HG02973 (cell line): ENCODE data around the gene LIPC.

Source experiments
- ATAC-seq: cut with Tn5 transposase; IDR thresholded peaks from one replicate; pipeline ENCODE4 v1.9.1; 2021; ENCODE audit warnings: moderate library complexity; ENCODE audit not compliant: unreplicated experiment

The LIPC gene

GRCh38 chr15:58453931-58454793, 22.4 kb downstream of the LIPC start:
- peak; percentile 54 for ATAC-seq

DNA sequence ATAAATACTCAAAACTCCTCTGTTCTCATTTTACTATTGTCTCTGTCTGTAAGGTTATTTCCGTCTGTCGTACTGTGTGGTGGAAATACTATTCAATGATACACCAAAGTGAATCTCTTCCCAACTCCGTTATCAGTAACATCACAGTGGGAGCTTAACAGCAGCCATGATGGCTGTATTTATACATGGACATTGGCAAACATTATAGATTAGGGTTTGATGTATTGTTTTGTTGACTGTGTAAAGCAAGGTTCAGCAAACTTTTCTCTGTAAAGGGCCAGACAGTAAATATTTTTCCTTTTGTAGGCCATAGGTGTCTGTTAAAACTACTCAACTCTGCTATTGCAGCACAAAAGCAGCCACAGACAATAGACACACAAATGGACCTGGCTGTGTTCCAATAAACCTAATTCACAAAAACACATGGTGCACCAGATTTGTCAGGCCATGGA, 23.2 kb downstream of the LIPC start:
- ATAC-seq, result no peak

- peak; percentile 68 for ATAC-seq
Observed at GRCh38 chr15:58457466-58457965, 25.7 kb downstream of the LIPC start.

DNA sequence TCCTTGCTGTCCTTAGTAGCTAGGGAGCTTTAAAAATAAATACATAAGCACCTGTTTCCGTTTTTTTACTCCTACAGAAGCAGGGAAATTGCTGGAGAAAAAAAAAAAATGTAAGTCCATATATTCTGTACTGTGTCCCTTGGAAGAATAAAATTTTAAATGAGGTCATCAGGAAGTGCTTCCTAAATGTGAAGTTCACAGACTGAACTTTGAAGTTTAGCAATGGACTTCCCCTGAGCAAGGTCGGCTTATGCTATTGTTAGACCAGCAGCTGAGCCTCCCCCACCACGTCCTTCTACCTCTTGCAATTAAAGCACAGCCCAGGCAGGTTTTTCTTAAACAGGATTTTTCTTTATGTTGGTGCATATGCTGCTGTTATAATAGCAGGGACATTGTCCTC, 26.3 kb downstream of the LIPC start:
- ATAC-seq, result no peak

- ATAC-seq, result no peak
Observed at GRCh38 chr15:58459045-58459444, 27.3 kb downstream of the LIPC start.

GRCh38 chr15:58459560-58459959, 27.8 kb downstream of the LIPC start:
- ATAC-seq, result no peak

DNA sequence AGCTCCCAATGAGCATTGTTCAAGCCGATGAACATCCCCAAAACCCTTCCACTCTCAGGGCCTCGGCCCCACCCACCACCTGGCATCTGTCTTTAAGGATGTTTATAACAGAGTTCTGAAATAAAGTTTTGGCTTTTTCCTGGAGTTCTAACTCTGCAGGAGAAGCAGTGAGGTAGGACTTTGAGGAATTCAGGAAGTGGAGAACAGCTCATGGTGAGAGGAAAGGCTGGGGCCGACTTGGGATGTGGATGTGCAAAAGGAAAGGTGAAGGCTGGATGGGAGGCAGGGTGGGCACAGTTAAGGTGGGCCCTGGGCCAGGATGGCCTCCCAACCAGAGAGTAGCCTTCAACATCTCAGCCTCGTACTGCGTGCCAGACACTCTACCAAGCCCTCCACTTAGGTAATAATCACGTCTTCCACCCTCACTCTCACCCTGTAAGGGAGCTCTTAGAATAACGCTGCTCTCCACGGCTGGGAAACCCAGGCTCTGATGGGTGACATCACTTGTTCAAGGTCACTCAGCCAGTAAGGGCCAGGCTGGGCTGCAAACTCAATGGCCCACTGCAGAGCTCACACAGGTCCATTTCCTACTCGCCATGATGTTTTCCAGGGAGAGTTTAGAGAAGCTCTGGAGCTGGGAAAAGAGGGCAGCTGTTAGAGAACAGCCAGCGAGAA, 28.5 kb downstream of the LIPC start:
- no peak for ATAC-seq

- no peak for ATAC-seq
Observed at GRCh38 chr15:58460872-58461271, 29.1 kb downstream of the LIPC start.

DNA sequence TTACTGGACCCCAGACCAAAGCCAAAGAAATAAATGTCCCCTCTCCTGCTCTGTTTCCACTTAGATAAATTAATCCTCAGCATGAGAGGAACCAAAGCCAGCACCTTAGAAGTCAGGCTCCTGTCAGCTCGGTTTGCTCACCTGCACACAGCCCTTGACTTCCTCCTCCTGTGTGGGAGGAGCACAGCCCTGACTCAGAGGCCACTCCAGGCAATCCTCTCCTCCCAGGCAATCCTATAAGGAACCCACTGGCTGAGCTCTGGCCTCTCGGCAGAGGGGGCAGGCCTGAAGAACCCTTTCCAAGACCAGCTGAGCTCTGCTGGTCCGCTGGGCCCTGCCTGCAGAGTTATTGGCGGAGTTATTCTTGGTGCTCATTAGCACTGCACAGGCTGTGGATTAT, 30.8 kb downstream of the LIPC start:
- ATAC-seq, result no peak

- ATAC-seq, result no peak
Observed at GRCh38 chr15:58462973-58463663, 31.3 kb downstream of the LIPC start.

GRCh38 chr15:58463815-58464650, 32.2 kb downstream of the LIPC start:
- ATAC-seq, result no peak

- no peak for ATAC-seq
Observed at GRCh38 chr15:58465070-58465469, 33.3 kb downstream of the LIPC start.

GRCh38 chr15:58465866-58466517, 34.2 kb downstream of the LIPC start:
- ATAC-seq, result no peak

DNA sequence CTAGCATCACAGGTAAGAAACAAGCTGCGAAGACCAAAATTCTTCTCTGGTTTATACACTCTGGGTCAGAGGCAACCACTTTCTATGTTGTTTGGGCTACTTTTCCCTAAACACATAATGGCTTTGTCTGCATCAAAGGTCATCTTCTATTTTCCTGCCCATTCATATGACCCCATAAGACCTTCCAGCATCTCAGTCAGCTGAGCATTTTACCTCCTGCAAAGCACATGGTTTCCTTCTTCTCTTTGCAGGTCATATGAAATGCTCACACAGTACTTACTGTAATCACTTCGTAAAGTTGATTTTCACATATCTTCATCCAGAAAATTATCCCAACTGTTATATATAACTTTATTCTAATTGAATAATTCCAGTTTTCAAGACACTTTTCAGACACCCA, 34.8 kb downstream of the LIPC start:
- ATAC-seq, result no peak

- no peak for ATAC-seq
Observed at GRCh38 chr15:58467121-58467721, 35.4 kb downstream of the LIPC start.

GRCh38 chr15:58467722-58468423, 36.1 kb downstream of the LIPC start:
- ATAC-seq, result no peak

DNA sequence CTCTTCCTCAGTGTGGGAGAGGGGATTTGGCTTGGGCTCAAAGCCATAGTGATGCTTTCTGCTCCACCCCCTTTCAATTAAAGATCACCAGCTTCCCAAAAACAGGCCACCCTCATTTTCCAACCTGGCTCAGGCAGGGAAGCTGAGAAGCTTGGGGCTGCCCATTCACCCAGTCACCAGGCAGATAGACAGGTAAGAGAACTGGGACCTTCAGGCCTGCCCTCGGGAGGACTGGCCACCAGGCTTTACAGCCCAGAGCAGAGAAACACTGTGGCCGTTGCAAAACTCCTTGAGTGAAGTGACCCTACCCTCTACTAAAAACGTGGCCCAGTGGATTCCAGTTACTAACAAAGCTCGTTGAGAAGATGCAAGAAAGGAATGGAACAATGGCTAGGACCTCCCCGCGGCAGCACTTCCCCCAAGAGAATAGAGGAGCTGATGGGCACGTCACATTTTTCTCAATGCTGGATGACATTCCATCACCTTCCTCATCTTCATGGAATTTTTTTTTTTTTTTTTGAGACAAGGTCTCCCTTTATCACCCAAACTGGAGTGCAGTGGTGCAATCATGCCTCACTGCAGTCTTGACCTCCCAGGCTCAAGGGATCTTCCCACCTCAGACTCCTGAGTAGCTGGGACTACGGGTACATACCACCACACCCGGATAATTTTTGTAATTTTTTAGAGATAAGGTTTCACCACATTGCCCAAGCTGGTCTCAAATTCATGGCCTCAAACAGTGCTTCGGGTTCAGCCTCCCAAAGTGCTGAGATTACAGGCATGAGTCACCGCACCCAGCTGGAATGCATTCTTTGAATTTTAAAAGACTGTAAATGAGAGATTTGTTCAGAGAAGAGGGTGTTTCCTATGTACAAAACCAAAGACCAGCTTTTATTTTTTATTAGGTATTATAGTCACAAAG, 37.9 kb downstream of the LIPC start:
- ATAC-seq, result no peak

GRCh38 chr15:58471348-58471747, 39.6 kb downstream of the LIPC start:
- ATAC-seq, result no peak
